Cardiac fibroblast (primary cell): Measurements from ENCODE around the gene CAMTA1.

Experiments
- DNase-seq, 2 donors: peaks; one replicate each; pipeline versions ENCODE4 v3.0.0 to v3.0.0-alpha.2; 2010; ENCODE audit warnings: low read depth in 2 of 2
- H3K4me3 ChIP-seq, 2 donors: replicated peaks in 1 of 2; 1 replicate in 1 of 2; 2 replicates in 1 of 2; pipeline ENCODE4 v1.5.1; 2011; ENCODE audit warnings: low read depth in 2 of 2, low read length in 2 of 2, mild to moderate bottlenecking in 2 of 2, moderate library complexity in 1 of 2
- CTCF ChIP-seq: IDR thresholded peaks from one replicate; pipeline ENCODE4 v1.5.1; 2011; ENCODE audit warnings: low read depth, mild to moderate bottlenecking, low read length, inconsistent platforms

The CAMTA1 gene

DNA sequence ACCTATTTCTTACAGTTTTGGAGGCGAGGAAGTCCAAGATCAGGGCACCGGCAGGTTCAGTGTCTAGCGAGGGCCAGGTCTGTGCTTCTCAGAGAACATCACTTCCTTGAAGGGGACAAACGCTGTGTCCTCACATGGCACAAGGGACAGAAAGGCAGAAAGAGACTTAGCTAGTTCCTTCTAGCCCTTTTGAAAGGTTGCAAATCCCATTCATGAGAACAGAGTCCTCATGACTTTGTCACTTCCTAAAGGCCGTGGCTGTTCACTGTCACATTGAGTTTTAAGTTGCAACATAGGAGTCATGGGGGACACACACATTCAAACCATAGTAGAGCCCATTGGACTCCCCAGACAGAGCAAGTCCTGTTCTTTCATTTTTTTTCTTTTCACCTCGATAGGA is 1026.2 kb downstream of the CAMTA1 start:
- TF ChIP-seq CTCF: no peak
- no peak for DNase-seq
- H3K4me3 ChIP-seq: no peak overlapping the region

- TF ChIP-seq CTCF: no peak
- no peak for DNase-seq
- no peak overlapping the region for H3K4me3 ChIP-seq
Observed at GRCh38 chr1:7813677-7814373, 1028.6 kb downstream of the CAMTA1 start.
